HepG2 (cell line): ENCODE data around the gene HMGN4. TPM values are rescaled to one million over a fixed set of nuclear protein-coding genes. Genes with fewer than 3 reads are reported as not detected.

ENCODE experiments used
- ATAC-seq: fragments of 200-7000 bp; cut with Tn5 transposase; 3 replicates; pipeline ENCODE4 v1.9.1; 2020; ENCODE audit warnings: mild to moderate bottlenecking, moderate library complexity
- BruUV-seq: library from RNA; stranded (reverse); fragments of 400-500 nt; replicated peaks from 2 replicates; lab custom pipeline; 2021; lab: Mats Ljungman, UMichigan
- CTCF ChIA-PET: fragments of 300-600 bp; formaldehyde crosslinking; extraction: SDS; loops from one replicate; lab custom pipeline; 2021; ENCODE audit warnings: low total read pairs, inconsistent platforms, low intra/inter-chr PET ratio; lab: Yijun Ruan, JAX
- POLR2A ChIA-PET: fragments of 350-600 bp; sonication (Branson Sonifier 250); formaldehyde crosslinking; loops from one replicate; lab custom pipeline; 2020; ENCODE audit warnings: antibody characterized with exemption, inconsistent platforms; lab: Yijun Ruan, JAX
- DNase-seq: peaks from one replicate; pipeline ENCODE4 v3.0.0-alpha.2; 2015; ENCODE audit warnings: low spot score
- FAIRE-seq: peaks from 3 replicates; lab custom pipeline; 2011; peaks lifted over from hg19 to GRCh38; lab: Jason Lieb, UNC
- H2AFZ ChIP-seq: one replicate; pipeline ENCODE4 v1.6.1; 2011; ENCODE audit warnings: low read length, inconsistent platforms
- H3K27ac ChIP-seq: fragments of 300-600 bp; 3 replicates; pipeline ENCODE4 v1.8.0; 2011; ENCODE audit warnings: mixed run types, mild to moderate bottlenecking, mixed read lengths, low read length, inconsistent platforms; ENCODE audit not compliant: insufficient read depth; ENCODE audit errors: extremely low read length
- H3K27me3 ChIP-seq, 2 experiments: fragments of 200-600 bp in 1 of 2; 2 replicates in 1 of 2; 3 replicates in 1 of 2; pipeline versions ENCODE4 v1.6.0 to v1.8.0; 2011; ENCODE audit warnings: low read length in 2 of 2, mild to moderate bottlenecking in 2 of 2, moderate library complexity in 2 of 2, inconsistent platforms in 1 of 2; ENCODE audit not compliant: insufficient read depth in 2 of 2, control insufficient read depth in 1 of 2
- H3K36me3 ChIP-seq, 2 experiments: fragments of 200-600 bp in 1 of 2; replicated peaks in 1 of 2; 2 replicates in 1 of 2; 3 replicates in 1 of 2; pipeline versions ENCODE4 v1.5.1 to v1.8.0; 2011; ENCODE audit warnings: low read length in 2 of 2, inconsistent platforms in 1 of 2; ENCODE audit not compliant: insufficient read depth in 2 of 2, control insufficient read depth in 1 of 2
- H3K4me1 ChIP-seq: 2 replicates; pipeline ENCODE4 v1.5.1; 2012; ENCODE audit warnings: low read length, inconsistent platforms; ENCODE audit not compliant: insufficient read depth
- H3K4me2 ChIP-seq: 2 replicates; pipeline ENCODE4 v1.6.0; 2011; ENCODE audit warnings: low read depth, low read length, inconsistent platforms
- H3K4me3 ChIP-seq, 3 experiments: fragments of 200-600 bp in 1 of 3; sonication (generic), shearing (Covaris generic) in 1 of 3; replicated peaks in 1 of 3; 2 replicates each; pipeline ENCODE4 v1.5.1; 2011 to 2016; ENCODE audit warnings: low read length in 3 of 3, inconsistent platforms in 2 of 3, low read depth in 2 of 3, mild to moderate bottlenecking in 2 of 3, control low read depth in 1 of 3, mixed read lengths in 1 of 3; ENCODE audit not compliant: insufficient read depth in 1 of 3
- H3K79me2 ChIP-seq: one replicate; pipeline ENCODE4 v1.6.1; 2011; ENCODE audit warnings: low read length, inconsistent platforms; ENCODE audit not compliant: insufficient read depth
- H3K9ac ChIP-seq: 2 replicates; pipeline ENCODE4 v1.6.0; 2011; ENCODE audit warnings: mild to moderate bottlenecking, low read depth, low read length, inconsistent platforms; ENCODE audit not compliant: insufficient read depth
- H3K9me3 ChIP-seq: 2 replicates; pipeline ENCODE4 v1.5.1; 2012; ENCODE audit warnings: mild to moderate bottlenecking, low read length
- H4K20me1 ChIP-seq: 2 replicates; pipeline ENCODE4 v1.6.0; 2011; ENCODE audit warnings: inconsistent platforms, mild to moderate bottlenecking, low read length, moderate library complexity; ENCODE audit not compliant: insufficient read depth
- CREB1 ChIP-seq, 2 experiments: fragments of 450-650 bp in 1 of 2; IDR thresholded peaks; 2 replicates each; pipeline ENCODE4 v1.6.1; 2016 to 2017; ENCODE audit warnings: control low read depth in 1 of 2, mild to moderate bottlenecking in 1 of 2, missing compliant biosample characterization in 1 of 2, missing genetic modification characterization in 1 of 2
- HDAC1 ChIP-seq: sonication (generic); formaldehyde crosslinking; IDR thresholded peaks from 2 replicates; pipeline ENCODE4 v1.5.1; 2020; ENCODE audit warnings: mild to moderate bottlenecking, missing genetic modification reagents
- RFXAP ChIP-seq: sonication (generic); formaldehyde crosslinking; IDR thresholded peaks from 2 replicates; pipeline ENCODE4 v1.4.0; 2020; ENCODE audit warnings: missing genetic modification reagents, borderline replicate concordance
- ZBTB42 ChIP-seq: sonication (generic); formaldehyde crosslinking; IDR thresholded peaks from 2 replicates; pipeline ENCODE4 v1.5.0; 2020; ENCODE audit warnings: mild to moderate bottlenecking, missing genetic modification reagents
- ZNF230 ChIP-seq: sonication (generic); formaldehyde crosslinking; IDR thresholded peaks from 2 replicates; pipeline ENCODE4 v1.4.0; 2020; ENCODE audit warnings: mild to moderate bottlenecking, missing genetic modification reagents
- ZNF564 ChIP-seq: sonication (generic); formaldehyde crosslinking; IDR thresholded peaks from 2 replicates; pipeline ENCODE4 v1.8.1; 2023; ENCODE audit warnings: mild to moderate bottlenecking, missing genetic modification reagents
- WGBS: methylation state at CpG from one replicate; pipeline ENCODE4 v1.1.6; 2017; ENCODE audit warnings: low lambda C conversion rate; 5-methylcytosine and 5-hydroxymethylcytosine counted together
- in situ Hi-C: cut with HindIII; loops from 2 replicates; pipeline ENCODE4 v1.10.0; 2017; ENCODE audit warnings: low pct_unique_long_range_greater_than_20kb; ENCODE audit not compliant: extremely low pct_ligation_motif_present
- intact Hi-C: fragments of 100-400 bp; cut with micrococcal nuclease; formaldehyde crosslinking; loops from one replicate; pipeline ENCODE4 v1.10.0; 2022; ENCODE audit not compliant: unreplicated experiment
- polyA plus RNA-seq, 8 experiments: library from polyadenylated mRNA; depleted of rRNA in 3 of 8; stranded (reverse) in 7 of 8; unstranded in 1 of 8; fragments of >200 nt; fragmentation: Illumina TruSeq in 4 of 8; extraction: Trizol in 4 of 8; gene quantifications; 2 replicates each; pipeline versions ENCODE4 v1.2.1 to v1.2.3, GENCODE V29; 2011 to 2016; ENCODE audit warnings: low read depth in 4 of 8, missing spikeins in 1 of 8, mixed read lengths in 1 of 8; ENCODE audit not compliant: insufficient read depth in 1 of 8
- total RNA-seq, 5 experiments: library from RNA; depleted of rRNA; stranded (reverse); fragments of >200 nt; fragmentation: Illumina TruSeq; extraction: Trizol; gene quantifications; 2 replicates each; pipeline ENCODE4 v1.2.3, GENCODE V29; 2016; ENCODE audit warnings: low read depth in 1 of 5
- TF ChIP-seq, protein P1 (sequence below): sonication (generic); formaldehyde crosslinking; IDR thresholded peaks from 2 replicates; pipeline ENCODE4 v1.8.0; 2022; ENCODE audit warnings: missing genetic modification reagents, mild to moderate bottlenecking, borderline replicate concordance
- TF ChIP-seq, protein P2 (sequence below): sonication (generic); formaldehyde crosslinking; conservative IDR thresholded peaks from 2 replicates; pipeline ENCODE4 v1.4.0; 2020; ENCODE audit warnings: missing genetic modification reagents
- TF ChIP-seq, protein P3 (sequence below): sonication (generic); formaldehyde crosslinking; IDR thresholded peaks from 2 replicates; pipeline ENCODE4 v1.4.0; 2020; ENCODE audit warnings: missing genetic modification reagents
- TF ChIP-seq, protein P4 (sequence below): sonication (generic); formaldehyde crosslinking; IDR thresholded peaks from 2 replicates; pipeline ENCODE4 v1.5.0; 2020; ENCODE audit warnings: mild to moderate bottlenecking, missing genetic modification reagents, moderate library complexity

Gene HMGN4
- total and polyA plus RNA-seq, 2 of the 13 experiments (the other 11 are each of a cell fraction or from before 2014, with no cell fraction given): 39.9 to 52.1 TPM

DNA sequence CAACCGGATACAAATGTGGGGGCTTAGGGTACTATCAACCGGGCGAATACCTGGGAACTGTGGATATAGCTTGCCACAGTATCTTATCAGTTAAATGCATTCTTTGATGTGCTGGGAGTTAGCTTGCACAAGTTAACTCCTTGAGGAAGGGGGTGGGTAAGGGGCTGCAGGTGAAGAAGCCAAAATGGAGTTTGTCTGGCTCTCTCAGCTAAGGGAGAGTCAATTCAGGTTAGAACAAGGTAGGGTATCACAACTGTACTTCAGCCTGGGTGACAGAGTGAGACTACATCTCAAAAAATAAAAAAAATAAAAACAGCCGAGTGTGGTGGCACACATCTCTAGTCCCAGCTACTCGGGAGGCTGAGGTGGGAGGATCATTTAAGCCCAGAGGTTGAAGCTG, 46.6 kb upstream of the HMGN4 start:
- Histone ChIP-seq H3K27me3 (0 out of 5 replicates have a peak, but pooled peaks cover 0 to 10% of the 10 kb centered on the region in 2 experiments), H3K36me3 (no peaks in the 10 kb centered on the region), H4K20me1 (no peaks in the 10 kb centered on the region), H3K9ac (no peak overlapping the region), H3K27ac (no peak overlapping the region), H3K4me2 (no peak overlapping the region), H3K9me3 (no peaks in the 10 kb centered on the region), H3K79me2 (no peaks in the 10 kb centered on the region), H3K4me3 (no peak overlapping the region), H2AFZ (no peak overlapping the region), H3K4me1 (peaks cover 21% of the 10 kb centered on the region)
- TF ChIP-seq, protein P1, sequence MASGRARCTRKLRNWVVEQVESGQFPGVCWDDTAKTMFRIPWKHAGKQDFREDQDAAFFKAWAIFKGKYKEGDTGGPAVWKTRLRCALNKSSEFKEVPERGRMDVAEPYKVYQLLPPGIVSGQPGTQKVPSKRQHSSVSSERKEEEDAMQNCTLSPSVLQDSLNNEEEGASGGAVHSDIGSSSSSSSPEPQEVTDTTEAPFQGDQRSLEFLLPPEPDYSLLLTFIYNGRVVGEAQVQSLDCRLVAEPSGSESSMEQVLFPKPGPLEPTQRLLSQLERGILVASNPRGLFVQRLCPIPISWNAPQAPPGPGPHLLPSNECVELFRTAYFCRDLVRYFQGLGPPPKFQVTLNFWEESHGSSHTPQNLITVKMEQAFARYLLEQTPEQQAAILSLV: no peak
- no peak for TF ChIP-seq ZNF230 (CRISPR knock-in tag)
- TF ChIP-seq, protein P2, sequence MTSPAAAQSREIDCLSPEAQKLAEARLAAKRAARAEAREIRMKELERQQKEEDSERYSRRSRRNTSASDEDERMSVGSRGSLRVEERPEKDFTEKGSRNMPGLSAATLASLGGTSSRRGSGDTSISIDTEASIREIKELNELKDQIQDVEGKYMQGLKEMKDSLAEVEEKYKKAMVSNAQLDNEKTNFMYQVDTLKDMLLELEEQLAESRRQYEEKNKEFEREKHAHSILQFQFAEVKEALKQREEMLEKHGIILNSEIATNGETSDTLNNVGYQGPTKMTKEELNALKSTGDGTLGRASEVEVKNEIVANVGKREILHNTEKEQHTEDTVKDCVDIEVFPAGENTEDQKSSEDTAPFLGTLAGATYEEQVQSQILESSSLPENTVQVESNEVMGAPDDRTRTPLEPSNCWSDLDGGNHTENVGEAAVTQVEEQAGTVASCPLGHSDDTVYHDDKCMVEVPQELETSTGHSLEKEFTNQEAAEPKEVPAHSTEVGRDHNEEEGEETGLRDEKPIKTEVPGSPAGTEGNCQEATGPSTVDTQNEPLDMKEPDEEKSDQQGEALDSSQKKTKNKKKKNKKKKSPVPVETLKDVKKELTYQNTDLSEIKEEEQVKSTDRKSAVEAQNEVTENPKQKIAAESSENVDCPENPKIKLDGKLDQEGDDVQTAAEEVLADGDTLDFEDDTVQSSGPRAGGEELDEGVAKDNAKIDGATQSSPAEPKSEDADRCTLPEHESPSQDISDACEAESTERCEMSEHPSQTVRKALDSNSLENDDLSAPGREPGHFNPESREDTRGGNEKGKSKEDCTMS (CRISPR knock-in tag): no peak
- no peak for DNase-seq
- no peak for ATAC-seq
- no peak for FAIRE-seq
- no TSS peak for BruUV-seq
- POLR2A ChIA-PET: no interaction called here
- in situ Hi-C loops (no loop called here), intact Hi-C loops (no loop called here)
- CTCF ChIA-PET: no interaction called here
- WGBS: 47% methylated on average over 5 of the region's 5 CpGs

DNA sequence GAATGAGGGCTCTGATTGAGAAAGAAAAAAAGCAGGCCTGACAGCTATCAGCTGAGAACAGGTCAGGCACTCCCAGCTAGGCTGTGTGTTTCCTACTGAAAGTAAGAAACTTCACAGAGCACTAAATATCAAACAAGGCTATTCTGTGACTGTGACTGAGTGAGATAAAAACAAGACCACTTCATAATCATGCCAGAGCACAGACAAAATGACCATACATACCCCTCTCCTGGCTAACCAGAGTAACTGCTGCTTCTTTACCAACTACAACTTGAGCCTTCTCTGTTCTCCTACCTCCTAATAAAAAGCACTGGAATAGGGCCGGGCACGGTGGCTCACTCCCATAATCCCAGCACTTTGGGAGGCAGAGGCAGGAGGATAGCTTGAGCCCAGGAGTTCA, 44.9 kb upstream of the HMGN4 start:
- peaks cover 21% of the 10 kb centered on the region for H3K4me1 ChIP-seq
- WGBS: 64% methylated on average over 2 of the region's 2 CpGs
- peak overlapping the region; percentile 18; the same call in 1 of the 2 replicates for H3K4me2 ChIP-seq
- in situ Hi-C loops: no loop called here
- no TSS peak for BruUV-seq
- DNase-seq: peak; percentile 52
- peaks cover 2 to 10% of the 10 kb centered on the region in 2 experiments; a peak in 1 of 5 replicates for H3K27me3 ChIP-seq
- no peak overlapping the region for H3K4me3 ChIP-seq
- peak; percentile 75 for FAIRE-seq
- no peaks in the 10 kb centered on the region for H4K20me1 ChIP-seq
- peak; percentile 95 for ATAC-seq
- H3K79me2 ChIP-seq: no peaks in the 10 kb centered on the region
- CTCF ChIA-PET: interaction anchor here (1.5 kb wide), 1 partner anchor 152 kb away, joined by 14 read pairs; no protein-coding TSS in a partner anchor
- H3K9me3 ChIP-seq: no peaks in the 10 kb centered on the region
- POLR2A ChIA-PET: no interaction called here
- H3K9ac ChIP-seq: no peak overlapping the region
- no peaks in the 10 kb centered on the region for H3K36me3 ChIP-seq
- H3K27ac ChIP-seq: no peak overlapping the region
- no peak overlapping the region for H2AFZ ChIP-seq
- intact Hi-C loops: loop anchor here (1.0 kb wide), 1 partner anchor 152 kb away; no protein-coding TSS in a partner anchor
- TF ChIP-seq, protein P3, sequence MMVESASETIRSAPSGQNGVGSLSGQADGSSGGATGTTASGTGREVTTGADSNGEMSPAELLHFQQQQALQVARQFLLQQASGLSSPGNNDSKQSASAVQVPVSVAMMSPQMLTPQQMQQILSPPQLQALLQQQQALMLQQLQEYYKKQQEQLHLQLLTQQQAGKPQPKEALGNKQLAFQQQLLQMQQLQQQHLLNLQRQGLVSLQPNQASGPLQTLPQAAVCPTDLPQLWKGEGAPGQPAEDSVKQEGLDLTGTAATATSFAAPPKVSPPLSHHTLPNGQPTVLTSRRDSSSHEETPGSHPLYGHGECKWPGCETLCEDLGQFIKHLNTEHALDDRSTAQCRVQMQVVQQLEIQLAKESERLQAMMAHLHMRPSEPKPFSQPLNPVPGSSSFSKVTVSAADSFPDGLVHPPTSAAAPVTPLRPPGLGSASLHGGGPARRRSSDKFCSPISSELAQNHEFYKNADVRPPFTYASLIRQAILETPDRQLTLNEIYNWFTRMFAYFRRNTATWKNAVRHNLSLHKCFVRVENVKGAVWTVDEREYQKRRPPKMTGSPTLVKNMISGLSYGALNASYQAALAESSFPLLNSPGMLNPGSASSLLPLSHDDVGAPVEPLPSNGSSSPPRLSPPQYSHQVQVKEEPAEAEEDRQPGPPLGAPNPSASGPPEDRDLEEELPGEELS (CRISPR knock-in tag): no peak
- TF ChIP-seq RFXAP (CRISPR knock-in tag) (0 out of 2 replicates have a peak, but pooled peaks have one; percentile 46), ZNF564 (CRISPR knock-in tag) (no peak), CREB1 (IDR thresholded peaks at IDR 0.05) (no peak), CREB1 (CRISPR knock-in tag; IDR thresholded peaks at IDR 0.05) (no peak), ZBTB42 (no peak), HDAC1 (CRISPR knock-in tag) (no peak)
- TF ChIP-seq, protein P4, sequence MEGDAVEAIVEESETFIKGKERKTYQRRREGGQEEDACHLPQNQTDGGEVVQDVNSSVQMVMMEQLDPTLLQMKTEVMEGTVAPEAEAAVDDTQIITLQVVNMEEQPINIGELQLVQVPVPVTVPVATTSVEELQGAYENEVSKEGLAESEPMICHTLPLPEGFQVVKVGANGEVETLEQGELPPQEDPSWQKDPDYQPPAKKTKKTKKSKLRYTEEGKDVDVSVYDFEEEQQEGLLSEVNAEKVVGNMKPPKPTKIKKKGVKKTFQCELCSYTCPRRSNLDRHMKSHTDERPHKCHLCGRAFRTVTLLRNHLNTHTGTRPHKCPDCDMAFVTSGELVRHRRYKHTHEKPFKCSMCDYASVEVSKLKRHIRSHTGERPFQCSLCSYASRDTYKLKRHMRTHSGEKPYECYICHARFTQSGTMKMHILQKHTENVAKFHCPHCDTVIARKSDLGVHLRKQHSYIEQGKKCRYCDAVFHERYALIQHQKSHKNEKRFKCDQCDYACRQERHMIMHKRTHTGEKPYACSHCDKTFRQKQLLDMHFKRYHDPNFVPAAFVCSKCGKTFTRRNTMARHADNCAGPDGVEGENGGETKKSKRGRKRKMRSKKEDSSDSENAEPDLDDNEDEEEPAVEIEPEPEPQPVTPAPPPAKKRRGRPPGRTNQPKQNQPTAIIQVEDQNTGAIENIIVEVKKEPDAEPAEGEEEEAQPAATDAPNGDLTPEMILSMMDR (CRISPR knock-in tag): peak; percentile 64
